A549 (cell line): Measurements from ENCODE around the gene EARS2. TPM values are rescaled to one million over a fixed set of nuclear protein-coding genes. Genes with fewer than 3 reads are reported as not detected.

Source experiments
- ATAC-seq, 2 experiments: fragments of 200-7000 bp in 1 of 2; fragments of >200 bp in 1 of 2; cut with Nextera tagmentation in 1 of 2; cut with Tn5 transposase in 1 of 2; 3 replicates each; pipeline versions ENCODE4 v1.8.0 to v1.9.1; 2018 to 2020; ENCODE audit warnings: mild to moderate bottlenecking in 1 of 2, moderate library complexity in 1 of 2
- CTCF ChIA-PET: fragments of 300-600 bp; sonication (Branson Sonifier 250); formaldehyde crosslinking; extraction: SDS; loops from one replicate; lab custom pipeline; 2021; ENCODE audit warnings: antibody characterized with exemption, inconsistent platforms; lab: Yijun Ruan, JAX
- POLR2A ChIA-PET: fragments of 350-600 bp; formaldehyde crosslinking; extraction: SDS; loops from one replicate; lab custom pipeline; 2021; ENCODE audit warnings: antibody characterized with exemption, inconsistent platforms; lab: Yijun Ruan, JAX
- DNase-seq, 2 experiments: peaks; one replicate each; pipeline versions ENCODE4 v3.0.0 to v3.0.0-alpha.2; 2011 to 2016; ENCODE audit warnings: low read depth in 1 of 2, low spot score in 1 of 2
- FAIRE-seq: peaks from 2 replicates; lab custom pipeline; 2011; peaks lifted over from hg19 to GRCh38; lab: Jason Lieb, UNC
- H3K27ac ChIP-seq, 2 experiments: fragments of >200 bp; sonication (Bioruptor Twin); formaldehyde crosslinking; 3 replicates each; pipeline ENCODE4 v1.5.1; 2016 to 2017
- H3K4me1 ChIP-seq: fragments of >200 bp; sonication (Bioruptor Twin); formaldehyde crosslinking; 3 replicates; pipeline ENCODE4 v1.6.1; 2016
- H3K4me2 ChIP-seq: fragments of >200 bp; sonication (Bioruptor Twin); formaldehyde crosslinking; 3 replicates; pipeline ENCODE4 v1.6.1; 2016
- H3K4me3 ChIP-seq: fragments of >200 bp; sonication (Bioruptor Twin); formaldehyde crosslinking; 3 replicates; pipeline ENCODE4 v1.5.1; 2016
- H3K9me3 ChIP-seq: fragments of >200 bp; sonication (Bioruptor Twin); formaldehyde crosslinking; 3 replicates; pipeline ENCODE4 v1.6.1; 2016
- CBX8 ChIP-seq: fragments of 200-600 bp; sonication (generic); IDR thresholded peaks from 2 replicates; pipeline ENCODE4 v1.6.1; 2016
- CEBPB ChIP-seq, 2 experiments: fragments of >200 bp in 1 of 2; sonication (Bioruptor Twin) in 1 of 2; formaldehyde crosslinking in 1 of 2; IDR thresholded peaks; 2 replicates each; pipeline ENCODE4 v1.6.1; 2012 to 2016
- EHMT2 ChIP-seq: fragments of 200-600 bp; sonication (generic); IDR thresholded peaks from 2 replicates; pipeline ENCODE4 v1.6.1; 2016; ENCODE audit warnings: antibody characterized with exemption, low read depth, mild to moderate bottlenecking, moderate library complexity
- ESRRA ChIP-seq: fragments of 150-350 bp; IDR thresholded peaks from 2 replicates; pipeline ENCODE4 v1.6.1; 2014; ENCODE audit warnings: mild to moderate bottlenecking, low read length, borderline replicate concordance
- FOSB ChIP-seq: fragments of 250-450 bp; sonication (Bioruptor Pico); IDR thresholded peaks from 2 replicates; pipeline ENCODE4 v1.5.0; 2020; ENCODE audit warnings: mild to moderate bottlenecking, moderate library complexity
- HOXA7 ChIP-seq: fragments of 250-450 bp; sonication (Bioruptor Pico); IDR thresholded peaks from 2 replicates; pipeline ENCODE4 v1.5.0; 2020; ENCODE audit warnings: mild to moderate bottlenecking, moderate library complexity
- HOXB13 ChIP-seq: fragments of 250-450 bp; sonication (Bioruptor Pico); IDR thresholded peaks from 2 replicates; pipeline ENCODE4 v1.5.0; 2020; ENCODE audit warnings: low read depth, mild to moderate bottlenecking, moderate library complexity
- JUN ChIP-seq, 2 experiments: fragments of >200 bp; sonication (Bioruptor Twin); formaldehyde crosslinking; IDR thresholded peaks; 2 replicates in 1 of 2; 3 replicates in 1 of 2; pipeline ENCODE4 v1.6.1; 2016 to 2017
- JUNB ChIP-seq: fragments of >200 bp; sonication (Bioruptor Twin); formaldehyde crosslinking; IDR thresholded peaks from 2 replicates; pipeline ENCODE4 v1.6.1; 2016
- MAFK ChIP-seq: fragments of 450-650 bp; IDR thresholded peaks from 2 replicates; pipeline ENCODE4 v1.6.1; 2014; ENCODE audit not compliant: partially characterized antibody
- MAZ ChIP-seq: fragments of 150-350 bp; IDR thresholded peaks from 2 replicates; pipeline ENCODE4 v1.6.1; 2014; ENCODE audit warnings: antibody characterized with exemption, low read depth, low read length, borderline replicate concordance
- NFE2L2 ChIP-seq: fragments of 150-350 bp; conservative IDR thresholded peaks from 2 replicates; pipeline ENCODE4 v1.6.1; 2014; ENCODE audit warnings: low read length
- NPAS2 ChIP-seq: fragments of 250-450 bp; sonication (Bioruptor Pico); IDR thresholded peaks from 2 replicates; pipeline ENCODE4 v1.8.0; 2022; ENCODE audit warnings: mild to moderate bottlenecking, moderate library complexity, borderline replicate concordance
- NR3C1 ChIP-seq: fragments of >200 bp; sonication (Bioruptor Twin); formaldehyde crosslinking; IDR thresholded peaks from 3 replicates; pipeline ENCODE4 v1.6.1; 2017
- RCOR1 ChIP-seq: fragments of 150-350 bp; IDR thresholded peaks from 2 replicates; pipeline ENCODE4 v1.6.1; 2014; ENCODE audit warnings: antibody characterized with exemption, low read length, low read depth
- TP53 ChIP-seq: fragments of 250-450 bp; sonication (Bioruptor Pico); IDR thresholded peaks from 2 replicates; pipeline ENCODE4 v1.5.0; 2021; ENCODE audit warnings: mild to moderate bottlenecking, moderate library complexity
- WGBS: methylation state at CpG from one replicate; pipeline ENCODE4 v1.1.6; 2017; ENCODE audit errors: missing lambda C conversion rate; 5-methylcytosine and 5-hydroxymethylcytosine counted together
- polyA plus RNA-seq, 4 experiments: library from polyadenylated mRNA; depleted of rRNA in 3 of 4; stranded (reverse); fragments of >200 nt; fragmentation: RNase III in 1 of 4; extraction: RNeasy Plus Mini Kit Qiagen cat#74134 plus additional on column Dnase treatment in 1 of 4; gene quantifications; 2 replicates in 3 of 4; 3 replicates in 1 of 4; pipeline ENCODE4 v1.2.3, GENCODE V29; 2011 to 2017
- TF ChIP-seq, protein P1 (sequence below): IDR thresholded peaks from 2 replicates; pipeline ENCODE4 v1.6.1; 2012; ENCODE audit warnings: low read depth, borderline replicate concordance
- TF ChIP-seq, protein P2 (sequence below): fragments of >200 bp; sonication (Bioruptor Twin); formaldehyde crosslinking; IDR thresholded peaks from 2 replicates; pipeline ENCODE4 v1.6.1; 2016
- TF ChIP-seq, protein P3 (sequence below): fragments of 250-450 bp; sonication (Bioruptor Pico); IDR thresholded peaks from 2 replicates; pipeline ENCODE4 v1.5.0; 2020; ENCODE audit warnings: low read depth, mild to moderate bottlenecking, moderate library complexity
- TF ChIP-seq, protein P4 (sequence below): fragments of 200-600 bp; sonication (generic); IDR thresholded peaks from 2 replicates; pipeline ENCODE4 v1.6.1; 2016; ENCODE audit warnings: antibody characterized with exemption, mild to moderate bottlenecking, moderate library complexity
- TF ChIP-seq, protein P5 (sequence below): fragments of 250-450 bp; sonication (Bioruptor Pico); IDR thresholded peaks from 2 replicates; pipeline ENCODE4 v1.5.0; 2021; ENCODE audit warnings: mild to moderate bottlenecking, moderate library complexity, borderline replicate concordance

Gene EARS2
- polyA plus RNA-seq, 2 of the 4 experiments (the other 2 are of a cell fraction): 30.4 to 45.2 TPM

DNA sequence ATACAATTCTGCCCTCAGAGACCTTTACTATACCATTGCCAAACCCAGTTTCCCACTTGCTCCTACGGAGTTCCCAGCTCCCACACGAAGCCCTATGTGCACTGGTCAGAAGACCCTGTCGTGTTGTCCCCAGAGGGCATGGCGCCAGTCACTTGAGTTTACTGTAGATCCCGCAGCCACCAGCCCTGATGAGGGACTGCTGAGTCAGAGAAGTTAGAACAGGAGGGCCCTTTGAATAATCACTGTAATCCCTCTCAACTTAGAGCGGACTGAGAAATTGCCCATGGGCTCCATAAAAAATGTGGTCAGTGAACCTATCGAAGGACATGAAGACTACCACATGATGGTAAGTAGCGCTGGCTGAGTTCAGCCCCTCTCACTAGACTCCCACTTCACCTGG is 9.6 kb upstream of the EARS2 start:
- POLR2A ChIA-PET: interaction anchor here (0.7 kb wide), 1 partner anchor 8 kb away, joined by 5 read pairs; no protein-coding TSS in a partner anchor
- Histone ChIP-seq H3K27ac (no peak overlapping the region), H3K4me2 (no peak overlapping the region), H3K4me1 (no peaks in the 10 kb centered on the region), H3K4me3 (no peak overlapping the region), H3K9me3 (no peaks in the 10 kb centered on the region)
- FAIRE-seq (no peak), DNase-seq (no peak), ATAC-seq (no peak)
- 90% methylated on average over 8 of the region's 8 CpGs for WGBS
- TF ChIP-seq, protein P1, sequence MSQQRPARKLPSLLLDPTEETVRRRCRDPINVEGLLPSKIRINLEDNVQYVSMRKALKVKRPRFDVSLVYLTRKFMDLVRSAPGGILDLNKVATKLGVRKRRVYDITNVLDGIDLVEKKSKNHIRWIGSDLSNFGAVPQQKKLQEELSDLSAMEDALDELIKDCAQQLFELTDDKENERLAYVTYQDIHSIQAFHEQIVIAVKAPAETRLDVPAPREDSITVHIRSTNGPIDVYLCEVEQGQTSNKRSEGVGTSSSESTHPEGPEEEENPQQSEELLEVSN: no peak
- TF ChIP-seq MAFK (no peak), NPAS2 (CRISPR knock-in tag) (no peak), FOSB (no peak), HOXA7 (no peak), TP53 (CRISPR knock-in tag) (no peak), RCOR1 (no peak), ESRRA (no peak), NFE2L2 (no peak), CBX8 (no peak), JUN (IDR thresholded peaks at IDR 0.05) (no peak), CEBPB (IDR thresholded peaks at IDR 0.05) (no peak), EHMT2 (no peak), NR3C1 (no peak)
- TF ChIP-seq, protein P2, sequence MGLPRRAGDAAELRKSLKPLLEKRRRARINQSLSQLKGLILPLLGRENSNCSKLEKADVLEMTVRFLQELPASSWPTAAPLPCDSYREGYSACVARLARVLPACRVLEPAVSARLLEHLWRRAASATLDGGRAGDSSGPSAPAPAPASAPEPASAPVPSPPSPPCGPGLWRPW: no peak
- TF ChIP-seq, protein P3, sequence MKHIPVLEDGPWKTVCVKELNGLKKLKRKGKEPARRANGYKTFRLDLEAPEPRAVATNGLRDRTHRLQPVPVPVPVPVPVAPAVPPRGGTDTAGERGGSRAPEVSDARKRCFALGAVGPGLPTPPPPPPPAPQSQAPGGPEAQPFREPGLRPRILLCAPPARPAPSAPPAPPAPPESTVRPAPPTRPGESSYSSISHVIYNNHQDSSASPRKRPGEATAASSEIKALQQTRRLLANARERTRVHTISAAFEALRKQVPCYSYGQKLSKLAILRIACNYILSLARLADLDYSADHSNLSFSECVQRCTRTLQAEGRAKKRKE (CRISPR knock-in tag): no peak
- TF ChIP-seq, protein P4, sequence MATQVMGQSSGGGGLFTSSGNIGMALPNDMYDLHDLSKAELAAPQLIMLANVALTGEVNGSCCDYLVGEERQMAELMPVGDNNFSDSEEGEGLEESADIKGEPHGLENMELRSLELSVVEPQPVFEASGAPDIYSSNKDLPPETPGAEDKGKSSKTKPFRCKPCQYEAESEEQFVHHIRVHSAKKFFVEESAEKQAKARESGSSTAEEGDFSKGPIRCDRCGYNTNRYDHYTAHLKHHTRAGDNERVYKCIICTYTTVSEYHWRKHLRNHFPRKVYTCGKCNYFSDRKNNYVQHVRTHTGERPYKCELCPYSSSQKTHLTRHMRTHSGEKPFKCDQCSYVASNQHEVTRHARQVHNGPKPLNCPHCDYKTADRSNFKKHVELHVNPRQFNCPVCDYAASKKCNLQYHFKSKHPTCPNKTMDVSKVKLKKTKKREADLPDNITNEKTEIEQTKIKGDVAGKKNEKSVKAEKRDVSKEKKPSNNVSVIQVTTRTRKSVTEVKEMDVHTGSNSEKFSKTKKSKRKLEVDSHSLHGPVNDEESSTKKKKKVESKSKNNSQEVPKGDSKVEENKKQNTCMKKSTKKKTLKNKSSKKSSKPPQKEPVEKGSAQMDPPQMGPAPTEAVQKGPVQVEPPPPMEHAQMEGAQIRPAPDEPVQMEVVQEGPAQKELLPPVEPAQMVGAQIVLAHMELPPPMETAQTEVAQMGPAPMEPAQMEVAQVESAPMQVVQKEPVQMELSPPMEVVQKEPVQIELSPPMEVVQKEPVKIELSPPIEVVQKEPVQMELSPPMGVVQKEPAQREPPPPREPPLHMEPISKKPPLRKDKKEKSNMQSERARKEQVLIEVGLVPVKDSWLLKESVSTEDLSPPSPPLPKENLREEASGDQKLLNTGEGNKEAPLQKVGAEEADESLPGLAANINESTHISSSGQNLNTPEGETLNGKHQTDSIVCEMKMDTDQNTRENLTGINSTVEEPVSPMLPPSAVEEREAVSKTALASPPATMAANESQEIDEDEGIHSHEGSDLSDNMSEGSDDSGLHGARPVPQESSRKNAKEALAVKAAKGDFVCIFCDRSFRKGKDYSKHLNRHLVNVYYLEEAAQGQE: no peak
- TF ChIP-seq, protein P5, sequence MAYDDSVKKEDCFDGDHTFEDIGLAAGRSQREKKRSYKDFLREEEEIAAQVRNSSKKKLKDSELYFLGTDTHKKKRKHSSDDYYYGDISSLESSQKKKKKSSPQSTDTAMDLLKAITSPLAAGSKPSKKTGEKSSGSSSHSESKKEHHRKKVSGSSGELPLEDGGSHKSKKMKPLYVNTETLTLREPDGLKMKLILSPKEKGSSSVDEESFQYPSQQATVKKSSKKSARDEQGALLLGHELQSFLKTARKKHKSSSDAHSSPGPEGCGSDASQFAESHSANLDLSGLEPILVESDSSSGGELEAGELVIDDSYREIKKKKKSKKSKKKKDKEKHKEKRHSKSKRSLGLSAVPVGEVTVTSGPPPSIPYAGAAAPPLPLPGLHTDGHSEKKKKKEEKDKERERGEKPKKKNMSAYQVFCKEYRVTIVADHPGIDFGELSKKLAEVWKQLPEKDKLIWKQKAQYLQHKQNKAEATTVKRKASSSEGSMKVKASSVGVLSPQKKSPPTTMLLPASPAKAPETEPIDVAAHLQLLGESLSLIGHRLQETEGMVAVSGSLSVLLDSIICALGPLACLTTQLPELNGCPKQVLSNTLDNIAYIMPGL: no peak
- CTCF ChIA-PET: interaction anchor here (1.7 to 2.2 kb wide), 2 partner anchors 9 to 18 kb away, joined by 3 to 6 read pairs; partner anchors contain the start of genes EARS2 and UBFD1

DNA sequence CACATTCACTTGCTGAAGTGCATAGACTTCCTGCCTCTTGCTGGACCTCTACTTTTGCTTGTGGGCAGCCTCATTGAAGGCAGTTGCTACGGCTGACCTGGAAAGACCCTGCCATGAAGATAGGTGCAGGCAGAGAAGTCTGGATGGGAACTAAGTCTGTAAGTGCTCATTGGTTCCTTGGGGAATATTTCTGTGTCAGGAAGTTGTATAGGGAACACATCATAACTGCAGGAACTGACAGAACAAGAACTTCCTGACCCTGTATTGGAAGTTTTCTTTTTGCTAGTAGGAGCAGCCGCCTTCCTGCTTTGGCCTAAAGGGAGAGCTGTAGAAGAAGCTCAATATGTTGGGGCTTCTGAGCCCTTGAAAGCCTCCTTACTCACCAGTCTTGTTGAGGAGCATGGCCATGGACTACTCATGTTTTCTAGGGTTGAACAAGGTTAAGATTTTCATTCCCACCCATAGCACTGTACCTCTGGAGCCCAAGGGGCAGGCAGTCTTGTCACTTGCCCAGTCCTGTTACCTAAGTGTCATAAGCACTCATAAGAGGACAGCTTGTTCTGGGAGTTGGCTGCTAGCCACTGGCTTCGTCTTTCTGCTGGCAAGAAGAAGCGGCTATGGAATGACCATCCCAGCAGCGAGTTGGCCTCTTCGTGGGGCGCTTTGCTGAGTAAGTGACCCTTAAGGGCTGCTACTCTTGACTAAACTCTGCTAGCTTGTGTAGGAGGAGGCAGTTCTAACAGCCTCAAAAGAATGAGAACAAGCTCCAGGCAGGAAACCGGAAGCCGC is 7.6 kb upstream of the EARS2 start:
- Histone ChIP-seq H3K4me3 (no peak overlapping the region), H3K4me2 (no peak overlapping the region), H3K27ac (no peak overlapping the region), H3K9me3 (no peaks in the 10 kb centered on the region), H3K4me1 (peaks cover 1% of the 10 kb centered on the region; the same call in 2 of the 3 replicates)
- POLR2A ChIA-PET: no interaction called here
- WGBS: 94% methylated on average over 9 of the region's 9 CpGs
- DNase-seq (no peak), ATAC-seq (no peak), FAIRE-seq (no peak)
- CTCF ChIA-PET: interaction anchor here (1.0 to 2.2 kb wide), 2 partner anchors 7 to 114 kb away, joined by 3 to 6 read pairs; partner anchors contain the start of genes EARS2, PLK1 and UBFD1
- TF ChIP-seq HOXB13 (CRISPR knock-in tag) (no peak), JUNB (no peak), MAZ (no peak)
